GM12865 (cell line): ENCODE results near the gene RPL5.
A peak's percentile ranks its signal among the peaks of the same experiment; 100 is the strongest.

Source experiments
- DNase-seq: peaks from one replicate; pipeline ENCODE4 v3.0.0; 2010; ENCODE audit warnings: low read depth
- H3K4me3 ChIP-seq: 2 replicates; pipeline ENCODE4 v1.5.1; 2011; ENCODE audit warnings: mild to moderate bottlenecking, low read depth, low read length, control low read depth
- CTCF ChIP-seq: IDR thresholded peaks from 2 replicates; pipeline ENCODE4 v1.5.1; 2011; ENCODE audit warnings: low read length, control low read depth, low read depth, inconsistent platforms; ENCODE audit not compliant: insufficient read depth; ENCODE audit errors: missing control alignments

Gene RPL5

GRCh38 chr1:92803140-92803887, 28.5 kb upstream of the RPL5 start:
- no peak for TF ChIP-seq CTCF
- H3K4me3 ChIP-seq, result no peak overlapping the region
- no peak for DNase-seq

DNA sequence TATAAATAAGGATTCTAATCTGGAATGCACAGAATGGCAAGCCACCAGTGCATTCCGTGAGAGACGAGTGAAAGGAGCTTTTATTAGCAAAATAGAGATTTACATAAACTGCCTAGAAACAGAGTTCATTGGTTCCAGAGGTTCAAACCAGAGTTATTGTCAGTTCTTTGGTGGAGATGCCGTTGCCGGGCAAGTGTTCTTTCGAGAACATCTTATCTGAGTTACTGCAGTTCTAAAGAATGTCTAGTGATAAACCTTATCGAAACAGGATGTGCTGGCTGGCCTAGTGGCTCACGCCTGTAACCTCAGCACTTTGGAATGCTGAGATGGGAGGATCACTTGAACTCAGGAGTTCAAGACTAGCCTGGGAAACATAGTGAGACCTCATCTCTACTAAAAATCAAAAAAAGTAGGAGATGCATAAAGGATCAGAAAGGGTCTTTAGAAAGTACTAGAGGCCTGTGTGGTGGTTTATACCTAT, 27.1 kb upstream of the RPL5 start:
- H3K4me3 ChIP-seq, result no peak overlapping the region
- peak; percentile 4 for DNase-seq
- TF ChIP-seq CTCF, result no peak

- no peak for DNase-seq
- TF ChIP-seq CTCF, result no peak
- no peak overlapping the region for H3K4me3 ChIP-seq
These were observed 26.6 kb upstream of the RPL5 start for GRCh38 chr1:92805216-92805615.

DNA sequence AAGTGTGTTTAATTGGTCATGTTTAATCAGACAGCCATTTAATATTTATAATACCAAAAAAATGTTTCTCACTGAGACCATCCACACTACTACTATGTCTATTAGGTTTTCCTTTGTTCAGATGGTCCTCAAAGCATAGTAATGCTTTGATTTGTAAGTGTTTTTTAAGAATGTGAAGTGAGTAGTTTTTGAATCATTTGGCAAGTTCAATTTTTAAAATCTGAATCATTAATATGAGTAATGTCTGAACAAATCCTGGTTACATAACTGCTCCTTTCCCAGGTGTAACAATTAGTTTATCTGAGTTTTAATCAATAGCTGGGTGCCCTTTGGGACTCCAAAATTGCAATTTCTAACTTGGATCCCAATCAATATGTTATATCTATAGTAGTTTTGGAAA, 23.5 kb upstream of the RPL5 start:
- no peak for DNase-seq
- no peak for TF ChIP-seq CTCF
- no peak overlapping the region for H3K4me3 ChIP-seq

DNA sequence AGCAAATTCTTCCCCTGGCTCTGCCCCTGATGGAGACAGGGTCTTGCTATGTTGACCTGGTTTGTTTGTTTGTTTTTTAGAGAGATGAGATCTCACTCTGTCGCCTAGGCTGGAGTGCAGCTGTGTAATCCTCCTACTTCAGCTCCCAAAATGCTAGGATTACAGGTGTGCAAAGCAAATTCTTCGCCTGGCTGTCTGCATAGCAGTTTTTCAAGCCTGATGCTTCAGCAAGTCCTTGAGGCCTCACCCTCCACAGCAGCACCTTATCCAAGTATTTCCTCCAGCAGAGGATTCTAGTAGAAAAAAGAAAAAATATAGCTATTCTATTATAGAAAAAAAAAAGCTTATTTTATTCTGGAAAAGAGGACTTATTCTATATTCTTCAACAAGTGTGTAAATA, 15.1 kb upstream of the RPL5 start:
- DNase-seq, result no peak
- no peak for TF ChIP-seq CTCF
- no peak overlapping the region for H3K4me3 ChIP-seq

GRCh38 chr1:92817137-92817697, 14.6 kb upstream of the RPL5 start:
- no peak overlapping the region for H3K4me3 ChIP-seq
- TF ChIP-seq CTCF, result no peak
- no peak for DNase-seq
